Measurements from ENCODE around the gene COX6A1.
"Not testable (repeated sequence)": the region's sequence is repeated elsewhere in the genome, so short reads cannot be mapped to it uniquely, and the experiment has no call there.

COX6A1 gene

GRCh38 chr12:120432772-120433525, 5.0 kb upstream of the COX6A1 start:
- Mint-ChIP-seq H3K27ac (no peak overlapping the region), H3K9me3 (no peaks in the 10 kb centered on the region), H3K36me3 (ENCODE audit: low read depth) (no peaks in the 10 kb centered on the region), H3K4me3 (no peak overlapping the region), H3K4me1 (peaks cover 23% of the 10 kb centered on the region), H3K27me3 (ENCODE audit: low read depth, poor library complexity) (peaks cover 18% of the 10 kb centered on the region)
- TF ChIP-seq, protein P1, sequence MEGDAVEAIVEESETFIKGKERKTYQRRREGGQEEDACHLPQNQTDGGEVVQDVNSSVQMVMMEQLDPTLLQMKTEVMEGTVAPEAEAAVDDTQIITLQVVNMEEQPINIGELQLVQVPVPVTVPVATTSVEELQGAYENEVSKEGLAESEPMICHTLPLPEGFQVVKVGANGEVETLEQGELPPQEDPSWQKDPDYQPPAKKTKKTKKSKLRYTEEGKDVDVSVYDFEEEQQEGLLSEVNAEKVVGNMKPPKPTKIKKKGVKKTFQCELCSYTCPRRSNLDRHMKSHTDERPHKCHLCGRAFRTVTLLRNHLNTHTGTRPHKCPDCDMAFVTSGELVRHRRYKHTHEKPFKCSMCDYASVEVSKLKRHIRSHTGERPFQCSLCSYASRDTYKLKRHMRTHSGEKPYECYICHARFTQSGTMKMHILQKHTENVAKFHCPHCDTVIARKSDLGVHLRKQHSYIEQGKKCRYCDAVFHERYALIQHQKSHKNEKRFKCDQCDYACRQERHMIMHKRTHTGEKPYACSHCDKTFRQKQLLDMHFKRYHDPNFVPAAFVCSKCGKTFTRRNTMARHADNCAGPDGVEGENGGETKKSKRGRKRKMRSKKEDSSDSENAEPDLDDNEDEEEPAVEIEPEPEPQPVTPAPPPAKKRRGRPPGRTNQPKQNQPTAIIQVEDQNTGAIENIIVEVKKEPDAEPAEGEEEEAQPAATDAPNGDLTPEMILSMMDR (IDR thresholded peaks at IDR 0.05): no peak
- DNase-seq: no peak

GRCh38 chr12:120438495-120439198, 734 bp downstream of the COX6A1 start:
- Mint-ChIP-seq H3K27ac (peak overlapping the region; percentile 92), H3K36me3 (ENCODE audit: low read depth) (peaks cover 23% of the 10 kb centered on the region), H3K9me3 (no peaks in the 10 kb centered on the region), H3K4me3 (peak overlapping the region; percentile 96), H3K4me1 (peaks cover 34% of the 10 kb centered on the region), H3K27me3 (ENCODE audit: low read depth, poor library complexity) (peaks cover 2% of the 10 kb centered on the region)
- TF ChIP-seq, protein P1 (IDR thresholded peaks at IDR 0.05): no peak
- DNase-seq: no peak

DNA sequence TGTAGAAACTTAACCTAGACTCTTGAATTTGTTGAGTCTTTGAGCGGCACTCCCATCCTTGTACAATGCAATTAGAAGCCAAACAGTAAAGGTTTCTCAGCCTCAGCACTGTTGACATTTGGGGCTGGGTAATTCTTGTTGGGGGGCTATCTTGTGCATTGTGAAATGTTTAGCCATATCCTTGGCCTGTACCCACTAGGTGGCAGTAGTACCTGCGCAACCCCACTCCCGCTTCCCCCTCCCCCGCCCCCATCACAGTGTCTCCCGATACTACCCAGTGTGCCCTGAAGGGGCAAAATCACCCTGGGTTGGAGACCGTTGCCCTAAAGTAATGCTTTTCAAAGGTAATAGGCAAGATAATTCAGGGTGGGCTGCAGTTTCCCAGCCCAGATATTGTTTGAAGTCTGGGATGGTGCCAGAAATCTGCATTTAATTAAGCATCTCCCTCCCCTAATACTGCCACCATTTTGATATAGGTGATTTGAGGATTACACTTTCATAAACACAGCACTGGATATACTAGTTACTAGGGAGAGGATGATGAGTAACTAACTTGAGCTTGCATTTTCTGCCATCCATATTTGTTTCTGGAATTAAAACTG, 1.8 kb downstream of the COX6A1 start:
- H3K4me3 Mint-ChIP-seq: peak overlapping the region; percentile 68
- H3K27ac Mint-ChIP-seq: no peak overlapping the region
- no peaks in the 10 kb centered on the region for H3K27me3 Mint-ChIP-seq (ENCODE audit: low read depth, poor library complexity)
- TF ChIP-seq, protein P1 (IDR thresholded peaks at IDR 0.05): peak; percentile 64
- peaks cover 45% of the 10 kb centered on the region for H3K4me1 Mint-ChIP-seq
- peak; percentile 76 for DNase-seq
- H3K36me3 Mint-ChIP-seq (ENCODE audit: low read depth): peaks cover 32% of the 10 kb centered on the region
- no peaks in the 10 kb centered on the region for H3K9me3 Mint-ChIP-seq

GRCh38 chr12:120444676-120445075, 6.8 kb downstream of the COX6A1 start:
- H3K9me3 Mint-ChIP-seq: no peaks in the 10 kb centered on the region
- peaks cover 53% of the 10 kb centered on the region for H3K4me1 Mint-ChIP-seq
- H3K36me3 Mint-ChIP-seq (ENCODE audit: low read depth): peaks cover 39% of the 10 kb centered on the region
- no peaks in the 10 kb centered on the region for H3K27me3 Mint-ChIP-seq (ENCODE audit: low read depth, poor library complexity)
- peak overlapping the region; percentile 99 for H3K27ac Mint-ChIP-seq
- peak overlapping the region; percentile 99 for H3K4me3 Mint-ChIP-seq
- TF ChIP-seq, protein P1 (IDR thresholded peaks at IDR 0.05): no peak
- DNase-seq: no peak

GRCh38 chr12:120445911-120446843, 8.3 kb downstream of the COX6A1 start, which contains the start of the genes GATC and TRIAP1:
TSS of gene GATC (plus strand) at chr12:120446444. CDS start at chr12:120446481, 37 bp downstream.
TSS of gene TRIAP1 (minus strand) at chr12:120446384. CDS start at chr12:120446372, 12 bp downstream.
- peaks cover 45% of the 10 kb centered on the region for H3K4me1 Mint-ChIP-seq
- H3K4me3 Mint-ChIP-seq: peak within 1 kb of the TSS; percentile 99
- H3K9me3 Mint-ChIP-seq: no peaks in the 10 kb centered on the region
- peak; percentile 91 for DNase-seq
- TF ChIP-seq, protein P1 (IDR thresholded peaks at IDR 0.05): no peak
- H3K27ac Mint-ChIP-seq: peak within 1 kb of the TSS; percentile 99
- no peaks in the 10 kb centered on the region for H3K27me3 Mint-ChIP-seq (ENCODE audit: low read depth, poor library complexity)
- peaks cover 30% of the 10 kb centered on the region for H3K36me3 Mint-ChIP-seq (ENCODE audit: low read depth)

GRCh38 chr12:120446844-120447178, 8.9 kb downstream of the COX6A1 start:
- Mint-ChIP-seq H3K4me3 (peak overlapping the region; percentile 99), H3K4me1 (peaks cover 45% of the 10 kb centered on the region), H3K36me3 (ENCODE audit: low read depth) (peaks cover 23% of the 10 kb centered on the region), H3K27ac (peak overlapping the region; percentile 99)
- DNase-seq; H3K9me3 Mint-ChIP-seq; H3K27me3 Mint-ChIP-seq (ENCODE audit: low read depth, poor library complexity): not testable (repeated sequence)

All from nephron progenitor cell (in vitro differentiated cells).